ENCODE data around the gene C9orf50. TPM values are rescaled to one million over a fixed set of nuclear protein-coding genes. Genes with fewer than 3 reads are reported as not detected.
A peak's percentile ranks its signal among the peaks of the same experiment; 100 is the strongest.

Gene C9orf50
- polyA plus RNA-seq, 2 of the 4 experiments (the other 2 are of a cell fraction), result 0.05 to 0.10 TPM

- TF ChIP-seq RNF2 (IDR thresholded peaks at IDR 0.05; ENCODE audit: borderline replicate concordance, low read depth), result no peak
Measured at GRCh38 chr9:129617167-129617566, 3.7 kb downstream of the C9orf50 start (continued).

GRCh38 chr9:129615407-129616285 lies 5.3 kb downstream of the C9orf50 start:
- Histone ChIP-seq H3K4me3 (no peak overlapping the region), H3K4me1 (peaks cover 55% of the 10 kb centered on the region), H3K4me2 (no peak overlapping the region), H3K9me3 (no peaks in the 10 kb centered on the region), H3K27ac (peak overlapping the region in 1 of 2 experiments; percentile 100; a peak in 2 of 6 replicates)
- TF ChIP-seq CHD2 (IDR thresholded peaks at IDR 0.05; ENCODE audit: low read length, partially characterized antibody) (no peak), NPAS2 (CRISPR knock-in tag; IDR thresholded peaks at IDR 0.05; ENCODE audit: borderline replicate concordance) (no peak), KDM5A (IDR thresholded peaks at IDR 0.05) (no peak), RFX5 (IDR thresholded peaks at IDR 0.05) (no peak), RARB (CRISPR knock-in tag; IDR thresholded peaks at IDR 0.05) (no peak), FOSL2 (IDR thresholded peaks at IDR 0.05) (no peak), FOSL2 (CRISPR knock-in tag; IDR thresholded peaks at IDR 0.05) (no peak), ZC3H11A (IDR thresholded peaks at IDR 0.05) (no peak), JUN (IDR thresholded peaks at IDR 0.05) (no peak)
- ATAC-seq (no peak), FAIRE-seq (no peak), DNase-seq (ENCODE audit: low read depth in 1 of 2, low spot score in 1 of 2) (no peak)
- CTCF ChIA-PET, result interaction anchor here (0.6 to 23.2 kb wide), 11 partner anchors 7 to 480 kb away, joined by 3 to 653 read pairs (median 3); partner anchors contain the start of genes C9orf50 and NTMT1
- POLR2A ChIA-PET, result no interaction called here
- 83% methylated on average over 29 of the region's 31 CpGs for WGBS (ENCODE audit: missing lambda C conversion rate)

GRCh38 chr9:129614932-129615331 lies 6.0 kb downstream of the C9orf50 start:
- ChIA-PET POLR2A (interaction anchor here (1.3 kb wide), 1 partner anchor 11 kb away, joined by 4 read pairs; the partner anchor contains the start of gene NTMT1), CTCF (interaction anchor here (1.0 to 23.2 kb wide), 9 partner anchors 8 to 479 kb away, joined by 3 to 653 read pairs (median 4); partner anchors contain the start of genes C9orf50 and NTMT1)
- TF ChIP-seq CTCF (IDR thresholded peaks at IDR 0.05) (no peak), RFX5 (IDR thresholded peaks at IDR 0.05) (no peak), HDAC2 (IDR thresholded peaks at IDR 0.05) (no peak), ELK1 (IDR thresholded peaks at IDR 0.05; ENCODE audit: low read depth, low read length) (no peak), NPAS2 (CRISPR knock-in tag; IDR thresholded peaks at IDR 0.05; ENCODE audit: borderline replicate concordance) (no peak), CBX2 (IDR thresholded peaks at IDR 0.05; ENCODE audit: borderline replicate concordance, low read depth) (no peak), PHF8 (IDR thresholded peaks at IDR 0.05; ENCODE audit: borderline replicate concordance, low read depth) (no peak), HOXB5 (CRISPR knock-in tag; IDR thresholded peaks at IDR 0.05) (no peak), MAZ (IDR thresholded peaks at IDR 0.05; ENCODE audit: borderline replicate concordance, low read depth, low read length) (no peak), KDM5A (IDR thresholded peaks at IDR 0.05) (no peak), USF2 (IDR thresholded peaks at IDR 0.05) (no peak), EHF (CRISPR knock-in tag; IDR thresholded peaks at IDR 0.05) (no peak), ESRRA (IDR thresholded peaks at IDR 0.05; ENCODE audit: borderline replicate concordance, low read length) (no peak), FOSB (CRISPR knock-in tag; IDR thresholded peaks at IDR 0.05) (no peak), CHD2 (IDR thresholded peaks at IDR 0.05; ENCODE audit: low read length, partially characterized antibody) (no peak), BCL3 (IDR thresholded peaks at IDR 0.05) (no peak), E2F6 (IDR thresholded peaks at IDR 0.05; ENCODE audit: borderline replicate concordance, low read depth) (no peak)
- FAIRE-seq (no peak), DNase-seq (ENCODE audit: low read depth in 1 of 2, low spot score in 1 of 2) (no peak), ATAC-seq (no peak)
- Histone ChIP-seq H3K4me1 (peaks cover 51% of the 10 kb centered on the region), H3K4me3 (no peak overlapping the region), H3K27ac (peak overlapping the region in 1 of 2 experiments; percentile 100; a peak in 3 of 6 replicates), H3K9me3 (no peaks in the 10 kb centered on the region), H3K4me2 (no peak overlapping the region)
- 92% methylated on average over 10 of the region's 10 CpGs for WGBS (ENCODE audit: missing lambda C conversion rate)

All from A549 (cell line).